Measurements from ENCODE around the gene MYH14.

GRCh38 chr19:50317115-50317514 lies 113.7 kb downstream of the MYH14 start:
- TF ChIP-seq CTCF (conservative IDR thresholded peaks at IDR 0.05; ENCODE audit: low read length) (no peak), EZH2phosphoT487 (IDR thresholded peaks at IDR 0.05; ENCODE audit: borderline replicate concordance, low read depth, low read length) (no peak)
